GM23338 (cell line): ENCODE data around the gene XDH. TPM values are rescaled to one million over a fixed set of nuclear protein-coding genes. Genes with fewer than 3 reads are reported as not detected.

Source experiments
- ATAC-seq: fragments of 200-7000 bp; cut with Tn5 transposase; 3 replicates; pipeline ENCODE4 v1.9.1; 2020
- DNase-seq: peaks from one replicate; pipeline ENCODE4 v3.0.0-alpha.2; 2015; ENCODE audit warnings: low spot score
- H2AFZ ChIP-seq: fragments of 200-600 bp; sonication (generic); 2 replicates; pipeline ENCODE4 v1.8.0; 2016; ENCODE audit warnings: antibody characterized with exemption, mild to moderate bottlenecking, moderate library complexity
- H3F3A ChIP-seq: fragments of 200-600 bp; sonication (generic); replicated peaks from 2 replicates; pipeline ENCODE4 v1.8.0; 2017; ENCODE audit warnings: antibody characterized with exemption, mixed run types, low read depth
- H3K27ac ChIP-seq: fragments of 200-600 bp; sonication (generic); 2 replicates; pipeline ENCODE4 v1.6.1; 2016; ENCODE audit warnings: low read depth
- H3K27me3 ChIP-seq: fragments of 200-600 bp; sonication (generic); 2 replicates; pipeline ENCODE4 v1.8.0; 2016; ENCODE audit warnings: mild to moderate bottlenecking, mixed run types, moderate library complexity; ENCODE audit not compliant: insufficient read depth
- H3K36me3 ChIP-seq: fragments of 200-600 bp; sonication (generic); 2 replicates; pipeline ENCODE4 v1.8.0; 2016; ENCODE audit warnings: mild to moderate bottlenecking; ENCODE audit not compliant: insufficient read depth
- H3K4me1 ChIP-seq: fragments of 200-600 bp; sonication (generic); 2 replicates; pipeline ENCODE4 v1.8.0; 2016; ENCODE audit warnings: mild to moderate bottlenecking, moderate library complexity; ENCODE audit not compliant: insufficient read depth
- H3K4me2 ChIP-seq: fragments of 200-600 bp; sonication (generic); 2 replicates; pipeline ENCODE4 v1.7.1; 2017; ENCODE audit warnings: mixed run types
- H3K4me3 ChIP-seq: fragments of 200-600 bp; sonication (generic); 2 replicates; pipeline ENCODE4 v1.6.1; 2016; ENCODE audit warnings: mixed run types
- H3K79me2 ChIP-seq: fragments of 200-600 bp; sonication (generic); replicated peaks from 2 replicates; pipeline ENCODE4 v1.8.0; 2017; ENCODE audit warnings: mild to moderate bottlenecking; ENCODE audit not compliant: insufficient read depth
- H3K9me2 ChIP-seq: fragments of 200-600 bp; sonication (generic); 2 replicates; pipeline ENCODE4 v1.8.0; 2017; ENCODE audit not compliant: insufficient read depth
- H4K20me1 ChIP-seq: fragments of 200-600 bp; sonication (generic); replicated peaks from 2 replicates; pipeline ENCODE4 v1.8.0; 2017; ENCODE audit warnings: mild to moderate bottlenecking; ENCODE audit not compliant: insufficient read depth
- H3K27ac Mint-ChIP-seq: 2 replicates; pipeline ENCODE4 v1.8.0; 2020; ENCODE audit warnings: inconsistent platforms, mild to moderate bottlenecking, moderate library complexity, mixed read lengths
- H3K27me3 Mint-ChIP-seq: 3 replicates; pipeline ENCODE4 v1.8.0; 2022; ENCODE audit warnings: low read depth, mild to moderate bottlenecking, moderate library complexity, mixed read lengths, inconsistent platforms; ENCODE audit not compliant: insufficient read depth, poor library complexity
- H3K36me3 Mint-ChIP-seq: 3 replicates; pipeline ENCODE4 v1.8.0; 2021; ENCODE audit warnings: low read depth, mild to moderate bottlenecking, inconsistent platforms, moderate library complexity, mixed read lengths
- H3K4me1 Mint-ChIP-seq: 3 replicates; pipeline ENCODE4 v1.8.0; 2020; ENCODE audit warnings: mild to moderate bottlenecking, inconsistent platforms, mixed read lengths
- H3K4me3 Mint-ChIP-seq: 3 replicates; pipeline ENCODE4 v1.8.0; 2021; ENCODE audit warnings: moderate library complexity, mild to moderate bottlenecking, inconsistent platforms, mixed read lengths
- H3K9me3 Mint-ChIP-seq: 3 replicates; pipeline ENCODE4 v1.8.0; 2020; ENCODE audit warnings: moderate library complexity, mild to moderate bottlenecking, inconsistent platforms, mixed read lengths
- CREB1 ChIP-seq: fragments of 250-450 bp; sonication (Bioruptor Pico); IDR thresholded peaks from 2 replicates; pipeline ENCODE4 v1.5.0; 2020; ENCODE audit warnings: low read depth, mild to moderate bottlenecking, moderate library complexity
- CTCF ChIP-seq, 2 experiments: fragments of 200-600 bp in 1 of 2; sonication (generic) in 1 of 2; conservative IDR thresholded peaks; 2 replicates each; pipeline versions ENCODE4 v1.5.1 to v1.6.1; 2016 to 2017; ENCODE audit warnings: antibody characterized with exemption in 2 of 2, low read depth in 2 of 2, mild to moderate bottlenecking in 2 of 2, moderate library complexity in 1 of 2
- ETS1 ChIP-seq: IDR thresholded peaks from 2 replicates; pipeline ENCODE4 v1.6.1; 2016; ENCODE audit warnings: antibody characterized with exemption
- EZH2 ChIP-seq: fragments of 200-600 bp; sonication (generic); IDR thresholded peaks from one replicate; pipeline ENCODE4 v1.8.0; 2017; ENCODE audit warnings: antibody characterized with exemption, mild to moderate bottlenecking, low read depth; ENCODE audit not compliant: unreplicated experiment
- EZH2phosphoT487 ChIP-seq: fragments of 200-600 bp; sonication (generic); IDR thresholded peaks from one replicate; pipeline ENCODE4 v1.8.1; 2018; ENCODE audit warnings: antibody characterized with exemption; ENCODE audit not compliant: unreplicated experiment
- JUNB ChIP-seq: IDR thresholded peaks from one replicate; pipeline ENCODE4 v1.6.1; 2016; ENCODE audit warnings: antibody characterized with exemption; ENCODE audit not compliant: unreplicated experiment
- NANOG ChIP-seq: IDR thresholded peaks from 2 replicates; pipeline ENCODE4 v1.6.1; 2016; ENCODE audit warnings: antibody characterized with exemption, borderline replicate concordance
- POLR2AphosphoS5 ChIP-seq: IDR thresholded peaks from 2 replicates; pipeline ENCODE4 v1.6.1; 2016; ENCODE audit warnings: antibody characterized with exemption, low read depth
- STAT1 ChIP-seq: IDR thresholded peaks from one replicate; pipeline ENCODE4 v1.6.1; 2016; ENCODE audit warnings: antibody characterized with exemption; ENCODE audit not compliant: unreplicated experiment
- ZNF114 ChIP-seq: fragments of 250-450 bp; sonication (Bioruptor Pico); IDR thresholded peaks from 2 replicates; pipeline ENCODE4 v1.5.0; 2020; ENCODE audit warnings: mild to moderate bottlenecking, moderate library complexity
- ZNF331 ChIP-seq: fragments of 250-450 bp; sonication (Bioruptor Pico); IDR thresholded peaks from 2 replicates; pipeline ENCODE4 v1.5.0; 2020; ENCODE audit warnings: low read depth, mild to moderate bottlenecking, moderate library complexity
- ZNF462 ChIP-seq: fragments of 250-450 bp; sonication (Bioruptor Pico); IDR thresholded peaks from 2 replicates; pipeline ENCODE4 v1.5.0; 2020; ENCODE audit warnings: mild to moderate bottlenecking, moderate library complexity
- polyA plus RNA-seq: library from polyadenylated mRNA; unstranded; fragments of >200 nt; fragmentation: Nextera tagmentation; extraction: Ambion mirVana; gene quantifications from 2 replicates; pipeline ENCODE4 v1.2.1, GENCODE V29; 2016
- total RNA-seq: library from RNA; depleted of rRNA; stranded (reverse); fragments of >200 nt; shearing (Covaris generic); gene quantifications from 2 replicates; pipeline ENCODE4 v1.2.3, GENCODE V29; 2014

XDH gene
- total and polyA plus RNA-seq, 2 experiments from 2014 or later: 0.55 to 0.87 TPM

- TF ChIP-seq ZNF114 (CRISPR knock-in tag) (no peak), CREB1 (CRISPR knock-in tag) (no peak), STAT1 (no peak), ZNF331 (CRISPR knock-in tag) (no peak), EZH2 (no peak), CTCF (conservative IDR thresholded peaks at IDR 0.05; ENCODE audit: low read depth in 2 of 2) (no peak), NANOG (no peak), POLR2AphosphoS5 (no peak)
These were observed 16.1 kb upstream of the XDH start (continued) for GRCh38 chr2:31430439-31431165.

- peaks cover 2% of the 10 kb centered on the region; the same call in 1 of the 2 replicates for H3K4me1 ChIP-seq
- Mint-ChIP-seq H3K9me3 (no peaks in the 10 kb centered on the region; the same call in 2 of the 3 replicates), H3K4me3 (no peak overlapping the region), H3K36me3 (no peaks in the 10 kb centered on the region), H3K4me1 (no peaks in the 10 kb centered on the region), H3K27me3 (peaks cover 4% of the 10 kb centered on the region), H3K27ac (no peak overlapping the region)
- no peaks in the 10 kb centered on the region for H3K27me3 ChIP-seq
- H3K9me2 ChIP-seq: peaks cover 11% of the 10 kb centered on the region
- ATAC-seq: no peak
- TF ChIP-seq EZH2phosphoT487 (no peak), ETS1 (no peak), JUNB (no peak), EZH2 (no peak), ZNF114 (CRISPR knock-in tag) (no peak), ZNF462 (CRISPR knock-in tag) (no peak), CREB1 (CRISPR knock-in tag) (no peak), ZNF331 (CRISPR knock-in tag) (no peak), STAT1 (no peak), CTCF (conservative IDR thresholded peaks at IDR 0.05; ENCODE audit: low read depth in 2 of 2) (no peak)
- H3K27ac ChIP-seq: no peak overlapping the region
- no peaks in the 10 kb centered on the region for H4K20me1 ChIP-seq
- no peak overlapping the region for H3K4me2 ChIP-seq
- H3K79me2 ChIP-seq: no peaks in the 10 kb centered on the region
- no peaks in the 10 kb centered on the region for H3F3A ChIP-seq
- no peak for DNase-seq
- no peak overlapping the region for H2AFZ ChIP-seq
- H3K4me3 ChIP-seq: no peak overlapping the region
- no peaks in the 10 kb centered on the region for H3K36me3 ChIP-seq
These were observed 15.4 kb upstream of the XDH start for GRCh38 chr2:31429759-31430438.
